Hippocampal formation (tissue), 2 donors: ENCODE results near the gene PLEKHA6.
"Not testable (repeated sequence)": the region's sequence is repeated elsewhere in the genome, so short reads cannot be mapped to it uniquely, and the experiment has no call there.

ENCODE experiments used
- DNase-seq, 2 donors: peaks; one replicate each; lab custom pipeline; 2025; lab: John Stamatoyannopoulos, UW

Gene PLEKHA6

DNA sequence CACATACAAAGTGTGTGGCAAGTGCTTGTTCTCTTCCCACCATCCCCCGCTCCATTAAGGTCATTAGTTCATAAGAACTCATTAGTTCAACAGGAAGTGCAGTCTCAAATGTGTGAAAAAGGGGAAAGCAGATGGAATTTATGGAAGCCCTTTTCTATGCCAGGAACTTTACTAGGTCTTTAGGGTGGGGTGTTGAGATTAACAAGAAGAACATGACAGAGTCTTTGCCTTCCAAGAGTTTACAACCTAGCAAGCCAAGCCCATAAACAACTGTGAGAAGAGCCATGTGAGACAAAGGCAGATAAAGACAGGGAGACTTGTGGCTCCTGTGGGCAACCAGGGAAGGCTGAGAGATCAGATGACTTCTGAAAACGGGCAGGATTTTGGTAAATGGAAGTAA is 21.4 kb downstream of the PLEKHA6 start:
- DNase-seq, result no peak

DNA sequence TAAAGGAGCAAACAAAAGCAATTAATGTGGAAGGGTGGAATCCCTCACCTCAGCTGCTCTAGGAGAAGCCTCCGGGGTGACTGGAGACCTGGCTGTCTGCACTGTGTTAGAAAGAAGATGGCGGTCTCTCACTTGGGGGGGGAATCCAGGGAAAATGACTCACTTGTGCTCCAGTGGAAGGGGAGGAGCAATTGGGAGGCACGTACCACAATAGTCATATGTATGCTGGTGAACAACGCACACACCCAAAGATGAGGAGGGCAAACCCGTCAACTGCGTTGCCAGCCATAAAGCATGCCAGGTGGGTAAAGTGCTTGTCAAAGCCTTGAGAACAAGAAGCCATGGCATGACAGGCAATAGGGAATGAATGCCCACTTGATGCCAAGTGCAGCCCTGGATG is 22.1 kb downstream of the PLEKHA6 start:
- DNase-seq, result no peak

DNA sequence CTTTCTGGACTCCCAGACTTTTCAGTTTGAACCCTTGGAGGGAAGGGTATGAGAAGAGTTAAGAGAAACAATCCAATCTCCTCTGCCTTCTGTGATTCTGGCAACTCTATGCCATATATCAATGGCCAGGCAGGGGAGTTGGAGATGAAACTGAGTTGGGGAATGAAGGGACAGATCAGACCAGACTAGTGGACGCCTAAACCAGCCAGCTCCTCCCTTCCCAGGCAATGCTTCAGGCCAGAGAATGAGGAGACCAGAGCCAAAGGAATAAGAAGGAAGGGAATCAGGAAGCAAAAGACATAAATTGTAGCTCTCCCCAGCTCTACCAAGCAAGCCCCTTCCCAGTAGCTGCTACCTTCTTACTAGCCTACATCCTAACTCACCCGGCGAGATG is 22.7 kb downstream of the PLEKHA6 start:
- no peak for DNase-seq

DNA sequence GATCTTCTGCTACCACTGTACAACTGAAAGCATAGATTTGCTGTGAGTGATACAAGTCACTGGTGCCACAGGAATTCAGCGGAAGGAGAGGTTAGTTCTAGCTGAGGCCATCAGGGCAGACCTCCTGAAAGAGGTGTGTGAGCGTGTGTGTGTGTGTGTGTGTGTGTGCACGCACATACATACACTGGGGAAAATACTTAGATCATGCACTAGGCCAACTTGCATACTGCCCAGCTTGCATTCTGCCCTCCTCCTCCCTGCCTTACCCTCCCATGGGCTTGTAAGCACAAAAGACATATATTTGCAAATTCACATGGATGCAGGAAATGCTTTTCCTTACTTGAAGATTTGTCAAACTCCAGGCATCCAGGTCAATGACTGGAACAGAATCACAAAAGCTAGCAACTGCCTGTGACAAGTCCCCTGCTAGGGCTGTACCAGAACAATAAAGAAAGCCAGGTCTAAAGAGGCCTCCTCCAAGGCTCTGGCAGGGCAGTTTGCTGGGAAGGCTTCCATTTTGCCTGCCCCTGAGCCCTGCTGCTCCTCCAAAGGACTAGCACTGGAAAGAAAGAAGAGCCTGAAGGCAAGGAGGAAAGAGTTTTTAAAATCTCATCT is 23.2 kb downstream of the PLEKHA6 start:
- no peak for DNase-seq

DNA sequence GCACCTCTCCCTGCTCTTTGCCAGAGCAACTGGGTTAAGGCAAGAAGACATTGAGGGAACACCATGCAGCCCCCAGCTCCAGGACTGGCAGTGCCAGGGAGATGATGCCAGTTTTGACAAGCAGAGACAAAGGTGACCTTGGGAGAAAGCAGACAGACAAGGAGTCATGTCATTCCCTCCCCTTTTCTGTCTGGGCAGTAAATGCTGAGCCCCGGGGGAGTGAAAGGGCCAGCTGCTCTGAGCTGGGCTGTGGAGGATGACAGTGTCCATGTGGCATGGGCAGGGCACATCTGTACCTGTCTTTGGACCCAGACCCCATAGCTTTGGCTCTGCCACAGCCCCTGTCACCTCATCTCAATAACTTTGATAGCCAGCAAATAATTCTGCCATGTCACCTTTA is 24.2 kb downstream of the PLEKHA6 start:
- DNase-seq, result no peak

DNA sequence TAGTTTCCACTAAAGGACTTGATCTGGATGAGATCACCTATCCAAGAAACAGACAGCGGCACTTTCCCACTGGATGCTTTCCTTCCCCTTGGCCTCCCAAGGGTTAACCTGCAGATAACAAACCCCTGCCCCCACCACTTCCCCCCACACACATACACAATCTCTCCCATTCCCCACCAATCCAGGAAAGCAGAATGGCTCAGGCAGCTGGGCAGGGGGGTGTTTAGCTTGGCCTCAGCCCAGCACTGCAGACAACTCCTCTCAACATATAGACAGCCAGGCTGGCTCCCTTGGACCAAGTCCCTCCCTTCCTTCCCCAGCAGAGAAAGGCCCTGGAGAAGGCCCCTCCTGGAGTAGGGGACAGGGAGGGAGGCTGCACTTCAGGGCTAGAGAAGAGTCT is 24.6 kb downstream of the PLEKHA6 start:
- DNase-seq, result no peak

DNA sequence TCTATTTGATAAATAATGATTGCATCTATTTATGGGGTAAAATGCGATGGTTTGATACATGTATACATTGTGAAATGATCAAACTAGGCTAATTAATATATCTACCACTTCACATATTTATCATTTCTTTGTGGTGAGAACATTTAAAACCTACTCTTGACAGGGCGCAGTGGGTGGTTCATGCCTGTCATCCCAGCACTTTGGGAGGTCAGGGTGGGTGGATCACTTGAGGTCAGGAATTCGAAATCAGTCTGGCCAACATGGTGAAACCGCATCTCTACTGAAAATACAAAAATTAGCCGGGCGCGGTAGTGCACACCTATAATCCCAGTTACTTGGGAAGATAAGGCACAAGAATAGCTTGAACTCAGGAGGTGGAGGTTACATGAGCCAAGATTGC is 25.3 kb downstream of the PLEKHA6 start:
- no peak for DNase-seq

DNA sequence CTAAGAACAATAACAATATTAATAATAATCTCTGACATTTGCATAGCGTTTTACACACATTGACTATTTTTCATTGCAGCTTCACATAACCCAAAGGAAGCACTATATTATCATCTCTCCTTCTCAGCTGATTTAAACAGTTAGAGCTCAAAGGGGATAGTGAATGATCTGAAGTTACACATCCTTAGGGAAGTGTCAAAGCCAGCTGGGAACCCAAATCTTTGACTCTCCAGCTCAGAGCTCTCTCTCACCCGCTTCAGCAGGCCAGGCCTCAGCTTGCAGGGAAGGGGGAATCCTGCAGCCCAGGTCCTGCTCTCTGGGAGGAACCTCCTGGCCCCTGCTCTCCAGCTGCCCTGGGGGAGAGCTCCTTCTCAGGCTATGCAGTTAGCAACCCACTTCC is 26.3 kb downstream of the PLEKHA6 start:
- no peak for DNase-seq

DNA sequence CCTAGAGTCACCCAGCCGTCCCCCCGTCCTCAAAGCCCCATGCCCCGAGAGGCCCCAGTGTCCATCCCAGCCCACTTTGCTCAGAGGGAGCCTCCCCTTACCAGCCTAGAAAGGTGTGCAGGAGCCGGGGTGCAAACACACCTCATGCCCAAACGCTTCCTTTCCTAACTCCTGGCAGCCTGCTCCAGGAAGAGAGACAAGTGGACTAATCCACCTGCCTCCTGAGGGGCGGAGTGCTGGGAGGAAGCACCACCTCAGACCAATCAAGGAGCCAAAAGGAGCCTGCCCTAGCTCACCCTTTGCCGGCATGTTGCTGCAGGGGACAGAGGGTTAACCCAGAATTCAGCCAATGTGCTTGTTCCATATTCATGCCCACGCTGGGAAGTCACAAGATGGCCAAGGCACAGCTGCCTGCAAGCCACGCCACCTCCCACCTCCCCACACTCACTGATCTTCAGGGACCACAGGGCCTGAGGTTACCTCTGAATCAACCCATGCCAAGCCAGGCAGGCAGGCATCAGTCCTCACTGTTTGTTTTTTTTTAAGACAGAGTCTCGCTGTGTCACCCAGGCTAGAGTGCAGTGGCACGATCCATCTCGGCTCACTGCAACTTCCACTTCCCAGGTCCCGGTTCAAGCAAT is 27.8 kb downstream of the PLEKHA6 start:
- no peak for DNase-seq

DNA sequence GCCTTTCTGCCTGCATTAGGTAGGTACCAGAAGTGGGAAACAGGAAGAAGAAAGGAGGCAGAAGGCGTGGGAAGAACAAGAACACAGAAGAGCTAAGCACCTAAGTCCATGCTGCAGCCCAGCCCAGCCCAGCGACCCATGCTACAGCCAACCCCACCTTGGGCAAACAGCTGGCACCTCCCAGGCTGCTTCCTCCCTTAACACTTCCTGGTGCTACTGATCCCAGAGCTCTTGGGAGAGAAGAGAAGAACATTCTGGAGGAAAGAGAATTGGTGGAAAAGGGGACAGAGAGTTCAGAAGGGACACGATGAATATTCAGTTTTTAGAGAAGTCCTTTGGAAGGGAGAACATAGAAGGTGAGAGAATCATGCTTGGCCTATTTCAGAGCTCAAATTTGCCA is 28.5 kb downstream of the PLEKHA6 start:
- DNase-seq, result no peak

DNA sequence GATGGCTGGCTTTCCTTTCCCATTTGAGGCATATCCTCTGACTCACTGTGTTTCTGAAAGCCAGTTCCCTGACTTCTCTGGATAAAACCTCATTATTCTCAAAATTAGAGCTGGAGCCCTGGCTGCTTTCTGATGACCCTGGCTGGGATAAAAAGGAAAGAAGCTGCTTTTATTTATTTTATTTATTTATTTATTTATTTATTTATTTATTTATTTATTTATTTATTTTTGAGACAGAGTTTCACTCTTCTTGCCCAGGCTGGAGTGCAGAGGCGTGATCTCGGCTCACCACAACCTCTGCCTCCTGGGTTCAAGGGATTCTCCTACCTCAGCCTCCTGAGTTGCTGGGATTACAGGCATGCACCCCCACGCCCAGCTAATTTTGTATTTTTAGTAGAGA is 31.9 kb downstream of the PLEKHA6 start:
- not testable (repeated sequence) for DNase-seq

DNA sequence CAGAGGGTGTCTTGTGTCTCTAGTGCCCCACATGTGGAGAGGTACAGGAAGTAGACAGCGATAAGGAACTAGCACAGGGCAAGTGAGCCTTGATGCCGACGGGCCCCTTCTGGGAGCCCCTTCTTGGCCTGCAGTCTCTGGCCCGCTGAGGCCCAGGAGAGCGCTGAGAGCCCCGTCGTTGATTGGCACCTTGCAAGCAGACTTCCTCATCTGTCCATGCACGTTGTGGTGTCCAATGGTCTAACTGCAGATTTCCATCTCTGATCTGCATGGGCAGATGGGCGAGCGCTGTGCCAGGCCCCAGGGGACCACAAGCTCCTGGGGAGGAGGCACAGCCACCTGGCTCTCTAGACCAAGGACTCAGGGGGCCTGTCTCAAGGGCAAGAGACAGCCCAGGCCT is 32.4 kb downstream of the PLEKHA6 start:
- DNase-seq, result no peak

DNA sequence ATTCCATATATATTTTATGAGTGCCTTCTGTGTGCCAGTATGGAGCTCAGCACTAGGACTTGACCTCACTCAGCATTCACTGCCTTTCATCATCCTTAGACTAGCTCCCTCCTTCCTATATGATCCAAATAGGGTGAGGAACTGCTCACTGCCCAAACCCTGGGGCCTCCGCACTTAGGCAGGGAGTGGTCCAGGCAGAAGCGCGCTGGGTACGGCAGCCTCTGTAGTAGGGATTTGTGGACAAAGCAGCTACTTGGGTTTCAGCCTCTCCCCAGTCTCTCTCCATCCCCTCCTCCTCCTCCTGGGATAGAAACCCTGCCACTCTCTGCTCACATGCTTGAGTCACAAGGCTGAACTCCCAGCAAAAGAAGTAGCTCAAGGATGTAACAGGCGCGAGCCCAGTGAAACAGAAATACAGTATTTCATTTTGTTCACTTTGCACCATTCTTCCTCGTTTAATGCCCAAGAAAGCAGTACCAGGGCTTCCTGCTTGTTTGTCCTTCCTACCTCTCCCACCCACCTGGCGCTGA is 32.9 kb downstream of the PLEKHA6 start:
- DNase-seq, result no peak

DNA sequence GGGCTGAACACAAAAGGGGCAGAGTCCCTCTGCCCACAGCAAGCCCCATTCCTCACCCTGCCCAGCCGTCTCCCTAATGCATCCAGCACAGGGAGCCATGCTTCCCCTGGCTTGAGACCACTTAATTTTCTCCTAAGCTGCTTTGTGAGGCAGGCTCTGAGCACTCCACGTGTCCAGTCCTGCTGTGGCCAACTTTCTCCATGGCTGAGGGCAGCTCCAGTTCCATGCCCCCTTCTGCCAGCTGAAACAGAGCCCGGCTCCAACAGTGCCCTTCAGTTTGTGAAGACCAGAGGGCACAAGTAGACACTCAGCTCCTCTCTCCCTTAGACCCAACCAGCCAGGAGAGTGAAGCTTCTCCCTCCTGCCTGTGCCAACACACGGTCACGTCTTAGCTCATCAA is 33.8 kb downstream of the PLEKHA6 start:
- DNase-seq, result no peak

DNA sequence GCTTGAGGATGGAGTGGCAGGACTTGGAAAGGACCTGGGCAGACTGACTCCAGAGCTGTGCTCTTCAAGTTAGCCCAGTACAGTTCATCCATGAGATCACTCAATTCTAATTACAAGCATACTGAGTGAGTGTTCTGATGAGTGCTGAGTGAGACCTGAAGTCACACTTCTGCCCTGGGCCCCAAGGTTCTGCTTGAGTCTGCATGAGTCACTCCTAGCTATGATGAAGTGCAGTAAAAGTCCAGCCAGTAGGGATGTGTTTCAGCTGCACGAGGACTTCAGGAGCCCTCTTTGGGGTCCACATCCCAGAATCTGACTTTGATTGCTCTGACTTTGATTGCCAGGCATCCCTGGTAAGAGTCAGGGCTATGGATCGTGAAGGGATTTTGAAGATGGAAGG is 35.8 kb downstream of the PLEKHA6 start:
- DNase-seq, result no peak

DNA sequence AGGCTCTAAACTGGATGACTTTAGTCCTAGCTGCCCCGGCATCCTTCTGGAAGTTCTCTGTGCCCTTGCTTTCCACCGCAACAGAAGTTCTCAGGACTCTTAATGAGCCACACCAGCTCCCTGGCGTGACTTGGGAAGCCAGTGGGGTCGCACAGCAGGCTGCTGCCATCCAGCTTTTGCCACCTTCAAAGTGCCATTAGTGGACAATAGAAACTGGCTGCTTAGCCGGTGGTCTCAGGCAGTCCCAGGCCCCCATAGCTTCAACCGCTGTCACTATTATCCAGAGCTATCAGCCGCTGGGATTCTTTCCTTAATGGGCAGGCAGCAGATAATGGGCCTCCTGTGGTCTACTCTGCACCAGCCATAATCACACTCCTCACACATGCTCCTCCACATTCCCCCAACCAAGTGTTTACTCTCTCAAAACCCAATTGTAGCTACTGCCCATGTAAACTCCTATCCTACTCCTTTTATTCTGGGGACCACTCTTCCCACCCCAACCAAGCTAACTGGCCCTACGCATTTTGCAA is 37.3 kb downstream of the PLEKHA6 start:
- DNase-seq, result no peak

DNA sequence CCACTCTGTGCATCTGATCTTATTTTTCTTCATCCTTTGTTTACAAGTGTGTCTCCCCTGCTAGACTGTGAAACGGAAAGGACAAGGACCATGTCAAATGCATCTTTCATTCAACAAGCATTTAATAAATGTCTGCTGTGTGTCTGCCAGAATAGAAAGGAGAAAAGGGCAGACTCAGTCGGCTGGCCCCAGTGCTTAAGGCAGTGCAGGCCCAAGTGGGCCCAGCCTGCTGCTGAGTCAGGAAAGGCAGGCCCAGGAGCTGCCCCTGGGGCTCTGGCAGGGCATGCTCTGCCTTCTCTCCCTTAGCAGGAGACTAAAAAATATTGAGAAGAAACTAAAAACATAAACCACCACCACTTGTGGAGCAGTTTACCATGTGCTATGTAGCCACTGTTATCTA is 38.1 kb downstream of the PLEKHA6 start:
- no peak for DNase-seq

DNA sequence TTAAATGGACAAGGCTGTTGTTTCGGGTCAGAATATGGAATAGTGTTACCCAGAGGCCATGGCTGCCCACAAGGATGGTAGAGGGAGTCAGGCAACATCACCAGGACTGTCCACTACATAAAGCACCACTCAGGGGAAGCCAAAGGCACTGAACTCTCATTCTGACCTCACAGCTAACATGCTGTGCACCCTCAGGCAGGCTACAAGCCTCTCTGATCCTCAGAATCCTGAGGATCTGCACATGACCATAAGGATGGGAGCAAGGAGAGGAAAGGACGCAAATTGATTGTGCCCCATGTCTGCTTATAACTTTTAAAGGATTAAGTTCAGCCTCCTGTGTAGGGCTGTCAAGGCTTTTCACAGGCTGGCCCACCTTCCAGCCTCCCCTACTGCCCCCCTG is 38.7 kb downstream of the PLEKHA6 start:
- no peak for DNase-seq

DNA sequence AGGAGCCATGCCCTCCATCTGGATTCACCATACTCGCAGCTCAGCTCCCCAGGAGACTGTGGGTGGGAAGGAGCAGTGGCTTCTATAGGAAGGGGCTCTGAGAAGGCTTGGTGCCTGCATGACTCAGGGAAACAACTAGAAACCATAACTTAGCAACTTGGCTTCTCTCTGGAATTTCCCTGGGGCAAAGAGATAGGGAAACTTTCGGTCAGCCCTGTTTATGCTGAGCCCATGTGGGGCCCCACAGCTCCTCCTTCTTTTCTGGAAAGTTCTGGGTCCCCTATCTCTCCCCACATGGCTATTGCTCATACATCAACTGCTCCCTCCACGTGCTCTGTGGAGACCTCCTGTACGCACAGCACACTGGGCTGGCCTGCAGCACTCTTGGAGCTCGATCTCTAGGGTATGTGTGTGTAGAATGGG is 39.3 kb downstream of the PLEKHA6 start:
- no peak for DNase-seq

DNA sequence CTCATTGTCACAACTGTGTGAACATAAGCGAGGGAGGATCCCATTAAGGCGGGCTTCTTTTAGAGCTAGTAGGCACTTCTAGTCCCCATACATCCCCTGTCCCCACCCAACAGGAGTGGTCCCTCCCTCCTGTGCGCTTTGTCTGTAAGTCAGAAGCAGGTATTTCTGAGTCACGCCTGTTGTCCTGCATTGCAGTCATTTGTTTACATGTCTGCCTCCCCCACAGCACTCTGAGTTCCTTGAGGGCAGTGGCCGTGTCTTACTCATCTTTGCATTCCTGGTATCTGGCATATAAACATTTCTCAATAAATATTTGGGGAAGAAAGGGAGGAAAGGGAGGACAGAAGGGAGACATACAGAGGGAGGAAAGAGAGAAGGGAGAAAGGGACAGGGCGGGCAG is 40.3 kb downstream of the PLEKHA6 start:
- no peak for DNase-seq

DNA sequence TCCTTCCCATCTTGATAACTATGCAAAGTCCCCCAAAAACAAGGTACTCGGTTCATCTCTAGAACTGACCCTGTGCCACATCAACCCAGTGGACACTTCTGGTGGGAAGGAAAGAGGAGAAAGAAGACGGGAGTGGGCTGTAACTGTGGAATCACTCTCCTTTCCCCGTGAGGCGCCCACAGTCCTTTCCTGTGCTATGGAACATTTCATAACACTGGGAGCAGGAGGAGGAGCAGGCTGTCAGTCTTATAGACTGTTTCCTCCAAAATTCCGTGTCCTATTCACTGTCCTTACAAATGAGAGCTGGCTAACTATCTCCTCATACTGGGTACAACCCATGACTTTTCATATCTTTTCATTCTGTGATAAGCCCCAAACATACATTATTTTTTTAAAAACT is 40.7 kb downstream of the PLEKHA6 start:
- no peak for DNase-seq

DNA sequence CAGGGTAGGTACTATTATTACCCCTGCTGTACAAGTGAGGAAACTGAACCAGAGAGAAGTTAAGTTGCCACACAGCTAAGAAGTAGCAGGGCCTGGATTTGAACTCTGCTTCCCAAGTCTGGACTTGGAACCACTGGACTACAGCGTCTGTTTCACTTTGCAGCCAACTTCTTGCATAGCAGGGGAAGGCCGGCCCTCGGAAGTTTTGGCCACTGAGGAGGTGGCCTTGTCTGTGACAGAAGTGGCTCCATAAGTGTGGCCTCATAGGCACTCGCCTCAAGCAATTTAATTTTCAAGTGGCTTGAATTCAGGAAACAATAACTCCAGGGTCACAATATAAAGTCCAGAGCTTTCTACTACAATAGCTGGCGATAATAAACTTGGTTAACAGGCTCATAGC is 41.4 kb downstream of the PLEKHA6 start:
- no peak for DNase-seq

DNA sequence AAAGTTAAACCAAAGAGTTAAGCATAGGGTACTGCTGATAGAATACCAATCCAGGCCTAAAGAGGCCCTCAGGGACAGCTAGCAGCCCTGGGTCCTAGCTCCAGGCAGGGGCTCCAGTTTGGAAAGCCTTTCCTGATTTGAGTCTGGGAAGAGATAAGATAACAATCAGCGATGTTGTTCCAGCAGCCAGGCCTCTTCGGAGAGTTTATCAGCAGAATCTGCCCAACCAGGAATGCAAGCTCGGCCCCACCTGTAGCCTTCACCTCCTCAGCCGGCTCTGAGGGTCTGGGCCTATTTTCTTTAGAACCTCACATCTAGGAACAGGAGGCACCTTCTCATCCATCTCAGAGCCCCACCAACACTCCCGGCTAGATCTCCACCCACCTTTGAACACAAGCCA is 42.6 kb downstream of the PLEKHA6 start:
- DNase-seq, result no peak

DNA sequence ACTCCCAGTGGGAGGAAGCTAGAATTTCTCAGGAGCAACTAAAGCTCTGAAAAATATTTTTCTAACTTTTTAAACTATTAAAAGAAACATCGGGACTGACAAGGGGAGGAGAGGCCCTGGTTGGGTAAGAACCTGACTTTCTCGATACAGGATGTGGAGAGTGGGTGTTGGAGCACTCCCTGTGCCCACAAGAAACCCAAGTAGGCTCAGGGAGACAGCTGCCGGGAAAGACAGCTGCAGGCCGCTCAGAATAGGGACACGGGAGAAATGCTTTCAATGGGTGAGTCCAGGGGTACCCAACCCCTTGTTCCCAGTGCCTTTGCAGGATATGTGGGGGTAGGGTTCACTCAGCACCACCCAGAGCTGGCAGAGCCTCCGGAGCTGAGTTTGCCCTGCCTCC is 43.6 kb downstream of the PLEKHA6 start:
- no peak for DNase-seq
